NCI-H146 treated with DMSO at 0.1 percent for 48 hours (cell line): ENCODE measurements around the gene CDK5RAP2.
"Not testable (repeated sequence)": the region's sequence is repeated elsewhere in the genome, so short reads cannot be mapped to it uniquely, and the experiment has no call there.

ENCODE experiments used
- DNase-seq: peaks from one replicate; lab custom pipeline; 2025; ENCODE audit not compliant: unreplicated experiment; lab: John Stamatoyannopoulos, UW

Gene CDK5RAP2

DNA sequence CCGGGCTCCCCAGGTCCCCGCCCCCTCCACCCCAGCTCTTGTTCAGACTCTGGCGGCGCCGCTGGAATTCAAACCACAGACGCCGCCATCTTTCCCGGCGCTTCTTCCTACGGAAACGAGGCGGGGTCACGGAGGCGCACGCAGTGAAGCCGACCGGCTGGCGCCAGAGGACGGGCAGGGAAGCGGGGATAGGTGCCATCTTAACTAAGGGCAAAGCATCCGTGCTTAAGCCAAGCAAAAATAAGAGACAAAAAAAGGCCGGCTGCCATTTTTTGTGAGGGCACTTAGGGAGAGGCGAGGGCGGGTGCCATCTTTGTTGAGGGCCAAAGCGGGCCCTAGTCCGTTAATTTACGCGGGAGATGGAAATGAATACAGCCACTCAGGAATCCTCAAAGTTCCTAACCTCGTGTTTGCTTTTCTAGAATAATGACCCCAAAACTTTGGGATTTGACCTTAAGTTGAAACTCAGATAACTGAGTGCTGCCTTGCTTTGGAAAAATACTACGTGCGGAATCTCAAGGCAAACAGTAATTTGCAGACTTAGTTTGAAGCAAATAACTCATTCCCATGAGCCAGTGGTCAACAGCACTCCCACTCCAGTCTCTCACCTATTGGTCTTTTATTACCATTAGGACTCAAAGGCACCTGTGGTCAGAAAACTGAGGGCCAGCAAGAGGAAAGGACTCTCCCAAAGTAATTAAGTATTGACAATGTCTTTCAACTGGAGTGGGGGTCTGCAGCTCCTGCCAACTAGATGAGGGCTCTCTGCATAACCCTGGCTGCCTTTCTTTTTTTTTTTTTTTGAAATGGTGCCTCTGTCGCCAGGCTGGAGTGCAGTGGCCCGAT is at the start of gene CDK5RAP2:
CDK5RAP2 (minus strand) TSS at position 117 of the 846 bp plus-strand sequence. CDS start 189 bp downstream, outside the sequence.
- DNase-seq, result peak; percentile 92

DNA sequence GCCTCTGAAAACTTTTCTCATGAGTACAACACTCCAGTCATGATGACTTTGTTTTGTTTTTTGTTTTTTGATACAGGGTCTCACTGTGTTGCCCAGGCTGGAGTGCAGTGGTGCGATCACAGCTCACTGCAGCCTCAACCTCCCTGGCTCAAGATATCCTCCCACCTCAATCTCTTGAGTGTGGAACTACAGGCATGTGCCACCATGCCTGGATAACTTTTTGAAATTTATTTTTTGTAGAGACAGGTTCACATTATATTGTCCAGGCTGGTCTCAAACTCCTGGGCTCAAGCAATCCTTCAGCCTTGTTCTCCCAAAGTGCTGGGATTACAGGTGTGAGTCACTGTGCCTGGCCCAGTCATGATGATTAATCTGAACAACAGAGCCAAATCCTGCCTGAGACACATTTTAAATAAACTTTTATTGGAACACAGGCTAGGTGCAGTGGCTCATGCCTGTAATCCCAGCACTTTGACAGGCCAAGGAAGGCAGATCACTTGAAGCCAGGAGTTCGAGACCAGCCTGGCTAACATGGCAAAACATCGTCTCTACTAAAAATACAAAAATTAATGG is 49.0 kb upstream of the CDK5RAP2 start:
- DNase-seq, result not testable (repeated sequence)

DNA sequence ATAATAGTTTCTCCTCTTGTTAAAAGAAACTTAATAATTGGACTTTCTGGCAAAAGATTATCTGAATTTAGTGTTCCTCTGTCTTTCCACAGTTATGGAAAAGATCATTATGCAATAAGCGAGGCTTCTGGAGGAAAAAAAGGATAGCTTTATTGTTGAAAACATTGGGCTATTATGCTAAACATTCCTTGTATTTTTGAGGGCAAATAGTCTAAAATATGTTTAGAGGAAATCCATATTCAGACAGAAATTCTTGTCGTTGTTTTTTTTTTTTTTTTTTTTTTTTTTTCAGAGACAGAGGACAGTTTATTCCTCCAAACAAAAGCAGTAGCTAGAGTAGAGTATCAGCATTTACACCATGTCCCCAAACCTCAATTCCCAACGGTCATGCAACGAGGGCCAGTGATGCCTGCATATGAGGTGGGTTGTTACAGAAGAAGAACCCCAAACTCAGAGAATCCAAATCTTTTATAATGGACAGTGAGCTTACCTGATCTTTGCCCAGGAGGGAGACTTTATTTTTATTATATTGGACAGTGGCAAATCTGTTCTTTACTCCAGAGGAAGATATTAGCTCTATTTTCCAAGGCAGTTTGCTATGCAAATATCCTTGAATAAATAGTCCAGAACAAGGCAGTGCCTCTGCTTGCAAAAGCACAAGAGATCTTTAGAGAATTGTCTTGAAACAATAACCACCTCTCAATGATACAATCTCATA is 48.4 kb upstream of the CDK5RAP2 start:
- DNase-seq, result no peak

DNA sequence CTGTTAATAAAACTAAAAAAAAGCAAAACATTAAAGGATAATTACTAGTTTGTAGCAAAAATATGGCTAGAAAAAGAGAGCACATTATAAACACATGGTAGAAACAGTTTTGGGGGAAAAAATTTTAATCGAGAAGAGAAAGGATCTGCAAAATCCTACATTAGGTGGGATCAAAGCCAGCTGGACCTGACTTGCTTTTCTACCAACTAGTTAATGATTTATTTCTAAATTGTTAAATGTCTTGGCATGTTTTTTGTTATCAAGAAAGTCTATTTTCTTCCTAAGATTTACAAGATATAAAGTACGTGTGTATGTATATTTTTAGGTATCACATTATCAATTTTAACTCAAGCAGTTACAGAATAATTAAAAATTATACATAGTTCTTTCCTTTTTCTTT is 47.1 kb upstream of the CDK5RAP2 start:
- DNase-seq, result no peak

DNA sequence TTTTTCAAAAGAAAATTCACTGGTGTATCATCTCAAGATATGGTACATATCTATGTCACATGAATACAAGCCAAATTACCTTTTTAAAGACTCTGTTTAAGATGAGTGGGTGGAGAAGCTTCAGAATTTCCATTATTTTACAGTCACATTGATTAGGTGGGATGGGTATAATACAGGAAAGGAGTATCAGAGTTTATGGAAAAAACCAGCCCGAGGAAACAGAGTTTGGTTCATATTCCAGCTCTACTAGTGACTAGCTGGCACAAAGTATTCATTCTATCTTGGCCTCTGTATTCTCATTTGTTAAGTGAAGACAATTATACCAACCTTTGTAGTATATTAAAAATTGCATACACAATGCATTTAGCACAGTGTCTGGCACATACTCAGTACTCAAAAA is 46.5 kb upstream of the CDK5RAP2 start:
- DNase-seq, result no peak

DNA sequence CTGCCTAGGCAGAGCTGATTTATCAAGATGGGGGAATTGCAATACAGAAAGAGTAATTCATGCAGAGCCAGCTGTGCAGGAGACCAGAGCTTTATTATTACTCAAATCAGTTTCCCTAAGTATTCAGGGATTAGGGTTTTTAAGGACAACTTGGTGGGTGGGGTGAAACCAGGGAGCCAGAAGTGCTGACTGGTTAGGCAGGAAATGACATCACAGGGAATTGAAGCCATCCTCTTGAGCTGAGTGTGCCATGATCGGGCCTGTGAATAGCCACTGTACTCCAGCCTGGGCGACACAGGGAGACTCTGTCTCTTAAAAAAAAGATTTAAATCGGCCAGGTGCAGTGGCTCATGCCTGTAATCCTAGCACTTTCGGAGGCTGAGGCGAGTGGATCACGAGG is 45.3 kb upstream of the CDK5RAP2 start:
- DNase-seq, result no peak

DNA sequence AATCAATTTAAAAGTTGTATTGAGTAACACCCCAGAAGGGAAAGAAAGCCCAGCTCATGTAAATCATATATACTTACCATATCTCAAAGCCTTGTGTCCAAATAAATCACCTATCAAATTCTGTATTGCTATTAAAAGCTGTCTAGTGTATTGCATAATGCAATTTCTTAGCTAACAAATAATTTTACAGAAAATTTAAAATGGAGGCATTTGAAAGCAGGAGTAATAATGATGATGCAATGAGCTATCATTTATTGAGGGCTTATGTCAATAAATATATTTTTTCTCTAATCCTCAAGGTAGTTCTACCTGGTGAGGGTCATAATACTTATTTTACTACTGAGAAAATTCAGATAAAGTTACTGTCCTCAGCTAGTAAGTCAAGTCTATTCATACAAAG is 42.8 kb upstream of the CDK5RAP2 start:
- DNase-seq, result no peak

DNA sequence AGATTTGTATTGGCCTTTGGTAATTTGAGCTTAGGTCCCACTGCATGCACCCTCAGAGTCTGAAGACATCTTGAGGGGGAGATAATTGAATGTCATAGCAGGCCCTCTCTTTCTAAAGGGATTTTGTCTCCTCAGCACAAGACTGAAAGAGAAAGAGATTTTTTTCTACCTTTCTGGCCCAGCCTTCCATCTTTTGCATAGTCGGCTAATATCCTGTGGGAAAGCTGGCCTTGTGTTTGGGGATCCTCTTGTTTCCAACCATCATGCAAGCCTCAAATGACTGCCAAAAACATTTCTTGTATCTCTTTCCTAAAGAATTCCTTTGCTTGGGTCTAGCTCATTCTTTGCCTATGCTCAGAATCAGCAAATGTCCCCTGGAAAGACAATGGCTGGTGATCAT is 42.0 kb upstream of the CDK5RAP2 start:
- no peak for DNase-seq

DNA sequence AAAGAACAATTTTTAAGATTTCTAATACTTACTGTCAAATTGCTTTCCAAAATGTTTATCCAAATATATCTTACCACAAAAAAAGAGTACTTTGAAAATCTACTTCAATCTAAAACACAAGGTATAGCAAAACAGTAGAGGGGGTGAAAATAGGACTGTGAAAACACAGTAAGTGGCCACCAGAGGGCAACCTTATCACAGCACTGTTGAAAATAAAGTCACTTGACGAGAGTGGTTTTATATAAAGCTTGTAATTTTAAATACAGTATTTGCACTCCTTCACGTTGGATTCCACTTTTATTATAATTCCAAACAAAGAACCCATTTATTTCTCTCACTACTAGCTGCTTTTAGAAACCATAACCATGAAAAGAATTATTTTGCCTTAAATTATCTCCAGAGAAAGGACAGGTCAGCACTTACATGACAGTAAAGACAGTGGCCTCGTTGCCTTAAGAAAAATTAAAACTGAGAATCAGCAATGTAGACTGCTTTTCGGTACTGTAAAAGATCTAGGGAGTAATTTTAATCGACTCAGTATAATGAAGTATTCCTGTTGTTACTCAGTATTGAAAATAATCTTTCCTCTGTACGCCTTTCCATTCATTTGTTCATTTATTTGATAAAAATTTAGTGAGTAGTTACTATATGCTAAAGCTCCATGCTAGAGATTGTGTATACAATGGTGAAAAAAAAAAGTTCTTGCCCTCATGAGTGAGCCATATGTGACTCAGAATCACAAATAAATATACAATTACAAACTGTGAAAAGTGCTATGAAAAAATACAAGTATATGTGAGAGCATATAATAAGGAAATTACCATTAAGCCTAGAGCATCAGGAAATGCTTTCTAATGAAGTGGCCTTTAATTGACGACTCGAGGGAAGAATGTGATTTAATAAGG is 40.0 kb upstream of the CDK5RAP2 start:
- peak; percentile 22 for DNase-seq

DNA sequence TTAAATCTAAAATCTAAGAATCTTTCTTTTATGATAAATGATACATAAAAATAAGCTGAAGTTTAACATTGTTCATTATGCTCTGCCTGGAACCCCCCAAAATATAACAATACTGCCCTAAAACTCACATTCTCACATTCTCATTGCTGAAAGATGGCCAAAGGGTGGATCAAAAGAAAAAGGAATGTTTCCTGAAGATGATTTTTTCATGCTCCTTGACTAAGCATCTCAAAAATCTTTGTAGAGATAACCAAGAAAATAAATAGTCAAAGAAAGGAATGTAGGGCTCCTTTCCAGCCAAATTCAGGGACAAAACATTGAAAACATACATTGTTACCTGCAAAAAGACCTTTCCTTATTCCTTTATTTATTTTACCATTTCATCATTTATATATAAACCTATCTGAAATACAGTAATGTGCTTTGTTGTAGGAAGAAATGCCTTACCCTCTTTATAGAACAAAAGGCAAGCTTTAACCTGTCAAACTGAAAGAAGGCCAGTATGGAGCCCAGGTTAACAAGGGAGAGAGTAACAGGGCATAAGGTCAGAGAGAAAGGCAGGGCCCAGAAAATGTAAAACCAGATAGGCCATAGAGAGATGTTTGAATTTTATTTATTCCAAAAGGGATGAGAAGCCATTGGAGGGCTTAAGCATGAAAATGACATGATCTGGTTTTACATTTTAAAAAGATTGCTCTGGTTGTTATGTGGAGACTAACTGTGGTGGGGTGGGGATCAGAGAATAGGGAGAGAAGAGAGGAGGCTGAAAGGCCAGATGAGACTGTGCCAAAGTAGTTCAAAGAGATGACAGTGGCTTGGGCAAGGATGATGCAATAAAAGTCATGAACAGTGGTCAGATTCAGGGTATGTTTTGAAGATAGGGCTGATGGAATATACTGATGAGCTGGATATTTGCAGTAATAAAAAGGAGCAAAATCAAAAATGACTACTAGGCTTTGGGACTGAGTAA is 37.3 kb upstream of the CDK5RAP2 start:
- DNase-seq, result no peak

DNA sequence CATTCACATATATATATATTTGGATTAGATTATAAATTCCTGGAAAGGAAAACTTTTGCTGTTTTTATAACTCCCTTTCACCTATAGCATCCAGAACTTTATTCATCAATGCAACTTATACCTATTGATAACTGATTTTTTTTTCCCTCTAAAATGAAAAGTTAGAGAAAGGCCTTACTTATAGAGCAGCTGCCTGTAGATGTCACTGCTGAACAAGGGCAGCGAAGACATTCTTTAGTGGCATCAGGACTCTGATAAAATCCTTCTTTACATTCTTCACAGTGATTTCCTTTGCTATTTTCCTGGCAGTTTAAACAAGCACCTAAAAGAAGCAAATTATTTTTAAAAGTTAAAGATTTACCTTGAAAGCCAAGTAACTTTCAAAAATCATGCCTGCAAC is 32.3 kb upstream of the CDK5RAP2 start:
- no peak for DNase-seq

DNA sequence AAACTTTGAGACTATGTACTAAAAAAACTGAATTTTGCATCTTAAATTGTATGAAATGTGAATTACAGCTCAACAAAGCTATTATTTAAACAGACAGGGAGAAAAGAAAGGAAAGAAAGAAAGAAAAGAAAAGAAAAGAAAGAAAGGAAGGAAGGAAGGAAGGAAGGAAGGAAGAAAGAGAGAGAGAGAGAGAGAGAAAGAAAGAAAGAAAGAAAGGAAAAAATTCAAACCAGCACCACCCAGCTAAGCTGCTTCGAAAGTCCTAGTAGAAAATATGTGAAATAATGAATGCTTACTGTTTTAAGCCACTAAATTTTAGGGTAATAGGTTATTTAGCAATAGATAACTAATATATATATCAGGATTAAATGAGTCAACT is 31.7 kb upstream of the CDK5RAP2 start:
- no peak for DNase-seq

DNA sequence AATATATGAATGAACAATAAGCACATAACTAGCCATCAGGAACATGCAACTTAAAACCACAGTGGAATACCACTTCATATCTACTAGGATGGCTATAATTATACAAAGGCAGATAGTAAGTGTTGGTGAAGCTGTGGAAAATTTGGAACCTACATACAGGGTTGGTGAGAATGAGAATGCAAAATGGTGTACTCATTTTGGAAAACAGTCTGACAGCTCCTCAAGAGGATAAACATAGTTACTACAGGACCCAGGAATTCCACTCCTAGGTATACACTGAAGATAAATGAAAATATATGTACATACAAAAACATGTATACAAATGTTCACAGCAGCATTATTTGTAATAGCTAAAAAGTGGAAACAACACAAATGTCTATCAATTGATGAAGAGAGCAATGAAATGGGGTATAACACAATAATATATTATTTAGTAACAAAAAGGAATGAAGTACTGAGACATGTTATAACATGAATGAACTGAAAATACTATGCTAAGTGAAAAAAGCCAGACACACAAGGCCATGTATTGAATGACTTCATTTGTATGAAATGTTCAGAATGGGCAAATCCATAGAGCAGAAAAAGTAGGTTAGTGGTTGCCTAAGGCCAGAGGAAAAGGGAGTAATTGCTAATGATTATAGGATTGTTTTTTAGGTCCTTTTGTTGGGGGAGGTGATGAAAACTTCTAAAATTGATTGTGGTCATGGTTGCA is 31.2 kb upstream of the CDK5RAP2 start:
- no peak for DNase-seq

DNA sequence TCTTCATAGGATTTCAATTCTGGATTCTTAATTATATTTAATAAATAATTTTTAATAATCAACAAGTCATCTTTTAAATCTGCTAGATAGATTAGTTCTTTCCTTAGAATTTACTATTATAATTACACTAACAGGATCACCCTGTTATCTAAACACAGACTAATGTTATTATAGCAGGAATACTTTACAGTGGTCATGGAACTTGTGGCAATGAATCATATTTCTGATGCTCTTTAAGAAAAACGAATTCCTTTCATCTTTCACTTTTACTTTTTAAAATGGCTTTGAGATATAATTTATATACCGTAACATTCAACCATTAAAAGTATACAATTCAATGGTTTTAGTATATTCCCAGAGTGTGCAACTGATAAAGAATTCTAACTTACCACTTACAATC is 29.7 kb upstream of the CDK5RAP2 start:
- no peak for DNase-seq

DNA sequence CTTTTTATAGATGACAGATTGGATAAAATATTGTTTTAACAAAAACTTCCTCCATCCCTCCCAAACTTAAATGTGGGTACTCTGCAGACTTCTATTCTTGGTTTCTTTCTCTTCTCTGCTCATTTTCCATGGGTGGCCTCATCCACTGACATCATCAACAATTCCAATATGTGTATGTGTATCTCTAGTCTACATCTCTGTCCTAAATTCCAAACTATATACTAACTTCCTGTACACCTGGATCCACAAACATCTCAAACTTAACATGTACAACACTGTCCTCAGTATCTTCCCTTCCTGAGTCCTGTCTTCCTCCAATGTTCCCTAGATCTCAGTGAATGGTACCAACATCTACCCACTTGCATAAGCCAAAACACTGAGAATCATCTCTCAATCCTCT is 28.5 kb upstream of the CDK5RAP2 start:
- no peak for DNase-seq

DNA sequence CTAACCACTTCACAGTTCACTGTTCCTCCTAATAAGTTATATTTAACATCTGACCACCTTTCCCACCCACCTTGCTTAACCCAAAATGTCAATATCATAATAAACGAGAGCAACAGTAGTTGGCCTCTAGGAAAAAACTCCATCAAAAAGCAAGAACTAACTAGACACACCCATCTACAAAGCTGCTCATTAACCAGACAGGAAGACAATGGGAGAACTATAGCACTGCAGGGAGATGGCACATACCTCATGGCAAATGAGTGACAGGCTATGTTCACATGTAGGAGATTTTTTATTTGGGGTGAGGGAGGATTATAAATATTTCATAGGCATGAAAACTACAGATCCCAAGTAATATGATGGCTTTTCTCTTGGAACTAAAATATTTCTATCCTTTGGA is 23.6 kb upstream of the CDK5RAP2 start:
- no peak for DNase-seq

DNA sequence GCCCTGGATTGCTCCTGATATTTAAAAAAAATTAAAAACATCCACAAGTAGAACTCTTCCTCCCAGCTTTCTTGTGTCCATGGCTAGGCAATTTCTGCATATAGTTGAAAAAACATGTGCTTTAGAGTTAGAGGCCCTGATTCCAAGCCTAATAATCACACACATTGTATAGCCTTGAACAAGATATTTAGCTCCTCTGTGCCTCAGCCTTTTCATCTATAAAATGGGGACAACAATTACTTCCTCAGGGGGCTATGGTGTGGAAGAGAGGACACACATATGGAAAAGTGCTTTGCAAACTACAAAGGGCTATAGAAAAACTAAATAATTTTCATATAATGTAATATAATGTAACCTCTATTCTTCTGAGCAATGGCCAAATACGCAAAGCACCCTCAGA is 23.0 kb upstream of the CDK5RAP2 start:
- no peak for DNase-seq

DNA sequence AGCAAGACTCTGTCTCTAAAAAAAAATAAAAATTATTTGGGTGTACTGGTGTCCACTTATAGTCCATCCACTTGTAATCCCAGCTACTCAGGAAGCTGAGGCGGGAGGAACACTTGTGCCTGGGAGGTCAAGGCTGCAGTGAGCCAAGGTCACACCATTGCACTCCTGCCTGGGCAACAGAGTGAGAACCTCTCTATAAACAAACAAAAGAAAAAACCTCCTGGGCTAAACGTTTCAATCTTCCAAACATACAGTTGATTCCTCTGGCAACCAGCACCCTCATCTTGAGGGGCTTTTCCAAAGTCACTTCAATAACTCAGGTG is 13.9 kb upstream of the CDK5RAP2 start:
- DNase-seq, result no peak

DNA sequence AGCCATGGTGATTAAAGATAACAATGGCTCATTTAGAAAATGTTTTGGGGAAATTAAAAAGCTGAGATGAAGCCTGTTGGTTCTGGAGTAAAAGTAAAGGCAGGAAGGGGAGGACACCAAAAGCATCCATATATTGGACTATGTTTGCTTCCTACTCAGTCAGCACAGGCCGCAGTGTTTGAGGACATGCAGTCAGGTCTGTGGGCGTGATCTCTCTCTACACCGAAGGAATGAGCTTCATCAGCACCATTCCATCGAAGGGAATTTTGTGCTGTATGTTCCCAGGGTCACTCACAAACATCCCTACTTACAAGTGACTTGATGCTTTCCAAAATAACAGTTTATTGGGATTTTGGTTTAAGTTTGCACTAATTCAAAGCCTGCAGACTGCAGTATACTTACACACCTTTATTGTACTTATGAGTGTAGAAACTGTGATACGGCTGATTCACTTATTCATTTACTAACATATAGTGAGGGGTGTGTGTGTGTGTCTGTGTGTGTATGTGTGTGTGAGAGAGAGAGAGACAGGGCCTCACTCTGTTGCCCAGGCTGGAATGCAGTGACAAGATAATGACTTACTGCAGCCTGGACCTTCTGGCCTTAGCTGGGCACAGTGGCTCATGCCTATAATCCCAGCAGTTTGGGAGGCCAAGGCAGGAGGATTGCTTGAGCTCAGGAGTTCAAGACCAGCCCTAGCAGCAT is 13.4 kb upstream of the CDK5RAP2 start:
- no peak for DNase-seq
